HG02642 (cell line): ENCODE measurements around the gene GNAL.

Source experiments
- ATAC-seq: cut with Tn5 transposase; IDR thresholded peaks from one replicate; pipeline ENCODE4 v1.9.1; 2021; ENCODE audit warnings: mild to moderate bottlenecking; ENCODE audit not compliant: unreplicated experiment, poor library complexity

Gene GNAL

DNA sequence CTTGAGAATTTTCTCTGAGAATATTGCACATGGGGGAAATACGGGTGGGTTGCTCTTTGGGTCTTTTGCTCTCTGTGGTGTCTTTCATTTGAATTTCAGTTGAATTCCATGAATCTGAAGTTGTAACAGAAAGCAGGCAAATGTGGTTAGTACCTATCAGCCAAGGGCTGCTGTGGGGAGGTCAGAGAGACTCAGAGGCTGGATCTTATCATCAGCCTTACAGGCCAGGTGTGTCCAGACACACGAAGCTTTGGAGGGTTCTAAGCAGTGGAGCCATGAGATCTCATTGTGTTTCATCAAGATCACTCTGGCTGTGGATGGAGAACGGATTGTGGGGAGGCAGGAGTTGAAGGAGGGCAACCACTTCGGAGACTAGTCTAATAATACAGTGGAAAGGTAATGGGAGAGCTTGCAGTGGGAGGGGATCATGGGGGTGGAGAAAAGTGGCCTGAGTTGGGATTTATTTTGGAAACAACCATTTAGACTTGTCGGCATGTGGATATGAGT is 68.1 kb downstream of the GNAL start:
- no peak for ATAC-seq

DNA sequence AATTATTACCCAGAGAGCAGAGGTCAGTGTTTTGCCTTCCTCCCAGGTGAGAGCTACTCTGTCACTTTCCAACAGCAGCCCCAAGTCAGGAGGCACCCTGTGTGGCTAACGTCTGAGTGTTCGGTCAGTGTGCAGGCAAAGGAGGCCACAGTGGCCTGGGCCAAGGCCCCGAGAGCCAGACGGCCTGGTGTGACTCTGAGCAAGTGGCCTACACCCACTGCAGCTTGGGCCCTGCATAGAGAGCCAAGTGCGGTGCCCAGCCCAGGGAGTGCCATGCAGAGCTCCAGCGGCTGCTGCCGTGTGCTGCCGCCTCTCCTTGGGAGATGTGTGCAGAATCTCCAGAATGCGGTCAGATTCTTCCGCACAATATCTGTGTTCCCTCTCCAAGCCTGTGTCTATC is 70.4 kb downstream of the GNAL start:
- ATAC-seq: no peak

DNA sequence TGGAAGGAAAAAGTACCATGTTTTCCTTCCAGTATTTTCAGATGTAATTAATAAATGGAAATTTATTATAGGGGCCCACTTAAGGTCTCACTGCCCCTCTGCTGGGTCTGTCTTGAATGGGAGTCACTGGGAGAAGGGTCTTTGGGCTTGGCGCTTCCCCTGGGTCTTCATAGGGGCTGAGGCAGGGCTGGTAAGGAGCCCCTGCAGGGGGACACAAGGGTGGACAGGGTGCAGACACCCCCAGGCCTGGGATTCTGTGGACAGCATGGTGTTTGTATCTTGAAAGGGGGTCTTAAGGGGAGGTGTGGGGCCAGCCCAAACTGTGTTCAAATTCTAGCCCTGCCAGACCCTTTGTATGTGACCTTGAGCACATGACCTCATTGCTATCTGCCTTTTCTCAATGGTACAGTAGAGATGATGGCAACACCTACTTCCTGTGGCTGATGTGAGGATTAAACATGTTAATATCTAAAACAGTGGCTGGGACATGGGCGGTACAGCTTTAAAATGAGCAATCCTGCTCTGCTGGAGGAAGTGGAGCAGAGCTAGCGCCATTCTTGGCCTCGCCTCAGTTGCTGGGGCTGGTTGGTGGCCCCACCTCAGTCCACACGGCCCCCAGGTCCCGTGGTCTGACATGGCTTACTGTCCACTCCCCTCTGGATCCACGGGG is 71.6 kb downstream of the GNAL start:
- ATAC-seq: no peak

DNA sequence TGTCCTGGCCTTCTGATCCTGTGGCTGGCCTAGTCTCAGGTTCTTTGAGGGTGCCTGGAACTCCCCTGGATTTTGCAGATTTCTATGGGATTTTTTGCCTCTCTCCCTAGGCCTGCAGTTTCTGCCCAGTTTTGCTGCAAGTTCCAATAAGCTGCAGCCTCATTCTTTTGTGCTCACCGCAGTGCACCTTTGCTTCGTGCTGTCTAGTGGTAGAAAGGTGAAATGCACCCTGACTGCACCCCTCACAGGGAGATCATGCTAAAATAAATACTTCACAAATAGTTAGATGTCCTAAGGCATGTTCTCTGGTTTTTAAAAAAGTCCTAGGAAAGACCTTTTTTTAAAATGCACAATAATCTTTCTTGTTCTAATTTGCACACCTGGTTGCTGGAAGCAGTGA is 72.5 kb downstream of the GNAL start:
- no peak for ATAC-seq

DNA sequence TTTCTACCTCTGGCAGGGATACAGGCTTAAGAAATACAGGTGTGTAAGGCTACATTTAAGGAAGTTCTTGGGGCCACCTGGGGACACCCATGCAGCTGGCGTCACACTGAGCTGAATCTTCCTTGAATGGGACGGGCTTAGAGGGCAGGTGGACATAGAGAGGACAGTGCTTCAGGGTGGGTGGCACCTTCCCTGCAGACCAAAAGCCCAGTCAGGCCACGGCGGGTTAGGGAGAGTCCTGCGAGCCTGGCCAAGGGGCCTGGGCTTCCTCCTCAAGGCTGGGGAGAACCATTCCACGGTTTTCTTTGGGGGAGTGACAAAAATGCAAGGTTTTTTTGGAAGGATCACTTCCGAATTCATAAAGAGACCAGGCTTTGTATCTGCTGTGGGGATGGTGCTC is 73.4 kb downstream of the GNAL start:
- no peak for ATAC-seq

DNA sequence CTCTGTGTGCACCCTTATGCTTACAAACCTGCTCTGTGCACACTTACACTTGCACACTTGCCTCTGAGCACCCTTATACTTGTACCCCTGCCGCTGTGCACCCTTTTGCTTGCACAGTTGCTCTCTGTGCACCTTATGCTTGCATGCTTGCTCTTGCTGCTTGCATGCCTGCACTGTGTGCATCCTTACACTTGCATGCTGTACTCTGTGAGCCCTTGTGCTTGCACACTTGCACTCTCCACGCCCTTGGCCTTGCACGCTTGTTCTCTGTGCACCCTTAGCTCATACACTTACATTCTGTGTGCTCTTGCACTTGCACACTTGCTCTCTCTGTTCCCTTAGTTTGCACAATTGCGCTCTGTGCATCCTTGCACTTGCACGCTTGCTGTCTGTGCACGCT is 78.3 kb downstream of the GNAL start:
- no peak for ATAC-seq

DNA sequence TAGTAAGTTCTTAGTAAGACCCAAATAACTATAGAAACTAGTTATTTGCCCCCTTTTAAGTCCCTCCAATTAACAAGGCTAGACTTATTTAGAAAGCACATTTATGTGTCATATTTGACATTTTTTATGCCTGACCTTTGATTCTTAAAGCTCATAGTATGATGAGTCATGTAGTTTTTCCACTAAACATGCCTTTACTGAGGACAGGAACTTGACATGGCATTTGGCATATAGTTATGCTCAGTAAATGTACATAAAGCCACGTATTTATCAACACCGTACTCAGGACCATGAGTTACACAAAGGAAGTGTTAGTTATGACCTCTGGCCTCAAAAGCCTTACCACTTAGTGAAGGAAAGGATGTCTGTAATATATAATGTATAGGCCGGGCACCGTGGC is 78.9 kb downstream of the GNAL start:
- ATAC-seq: no peak

DNA sequence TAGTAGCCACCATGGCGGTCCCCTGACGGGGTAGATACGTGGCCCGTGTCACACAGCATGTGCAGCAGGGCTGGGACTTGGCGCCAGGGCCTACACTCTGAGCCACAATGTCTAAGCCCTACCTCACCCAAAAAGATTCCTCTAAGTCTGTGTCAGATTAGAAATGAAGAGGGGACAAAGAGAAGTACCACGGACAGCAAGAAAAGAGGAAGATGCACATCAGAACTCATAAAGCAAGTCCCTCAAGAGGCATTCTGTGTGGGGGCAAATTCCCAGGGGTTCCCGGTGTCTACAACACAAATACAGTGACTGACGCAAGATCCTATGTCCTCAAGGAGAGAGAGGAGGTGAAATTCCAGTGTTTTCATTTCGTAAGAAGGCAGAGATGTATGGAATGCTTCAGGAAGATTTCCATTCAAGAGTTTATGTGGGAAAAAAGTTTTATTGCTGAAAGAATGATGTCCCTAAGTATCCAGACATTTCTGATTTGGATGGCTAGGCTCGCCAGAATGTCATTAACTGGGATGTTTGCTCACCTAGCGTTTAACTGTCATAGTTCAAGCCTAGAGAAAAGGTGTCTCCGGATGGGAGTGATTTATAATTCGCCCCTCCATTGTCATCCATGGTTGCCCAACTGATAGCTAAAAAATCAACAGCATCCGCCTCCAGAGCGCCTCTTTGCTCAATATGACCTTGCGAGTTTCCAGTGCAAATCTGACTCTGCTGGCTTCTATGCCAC is 86.5 kb downstream of the GNAL start:
- no peak for ATAC-seq

DNA sequence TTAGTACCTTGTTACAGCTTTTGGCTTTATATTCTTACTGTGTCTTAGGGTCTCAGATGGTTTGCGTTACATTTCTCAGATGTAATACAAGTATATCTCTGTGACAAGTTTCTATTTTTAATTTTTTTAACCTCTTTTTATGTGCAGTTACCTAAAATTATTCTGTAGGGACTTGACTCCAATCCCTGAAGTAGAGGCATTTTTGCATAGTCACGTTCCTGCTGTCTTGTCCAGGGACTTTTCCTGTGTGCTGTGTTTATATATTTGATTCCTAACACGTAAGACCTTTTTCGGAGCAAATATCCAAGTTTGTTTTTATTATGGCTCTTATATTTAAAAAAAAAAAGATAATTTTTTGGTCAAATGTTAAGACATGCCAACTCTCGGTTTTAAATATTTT is 91.0 kb downstream of the GNAL start:
- ATAC-seq: no peak

DNA sequence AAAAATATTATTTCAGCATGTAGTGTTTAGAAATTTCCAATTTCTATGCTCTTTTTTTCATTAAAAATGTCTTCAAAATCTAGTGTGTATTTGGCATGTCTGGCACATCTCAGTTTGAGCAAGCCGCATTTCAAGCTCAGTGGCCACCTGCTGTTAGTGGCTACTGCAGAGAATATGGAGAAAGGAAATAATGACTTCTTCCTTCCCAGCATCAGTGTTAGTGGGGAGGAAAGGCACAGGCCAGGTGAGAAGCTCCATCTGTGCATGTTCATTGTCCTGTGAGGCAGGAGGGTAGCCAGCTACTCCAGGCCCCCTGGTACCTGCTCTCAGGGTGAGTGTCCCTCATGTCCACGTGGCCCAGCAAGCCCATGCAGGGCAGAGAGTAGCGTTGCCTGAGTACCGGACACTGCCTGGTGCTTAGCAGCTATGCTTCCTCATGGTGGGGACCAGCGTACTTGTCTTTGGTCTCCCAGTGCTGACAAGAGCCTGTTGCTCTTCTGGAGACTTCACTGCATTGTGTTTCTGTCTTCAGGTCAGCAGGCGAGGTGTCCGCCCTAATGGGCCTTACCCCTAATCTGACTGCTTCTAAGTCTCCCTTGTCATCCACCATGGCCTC is 94.8 kb downstream of the GNAL start:
- ATAC-seq: no peak

DNA sequence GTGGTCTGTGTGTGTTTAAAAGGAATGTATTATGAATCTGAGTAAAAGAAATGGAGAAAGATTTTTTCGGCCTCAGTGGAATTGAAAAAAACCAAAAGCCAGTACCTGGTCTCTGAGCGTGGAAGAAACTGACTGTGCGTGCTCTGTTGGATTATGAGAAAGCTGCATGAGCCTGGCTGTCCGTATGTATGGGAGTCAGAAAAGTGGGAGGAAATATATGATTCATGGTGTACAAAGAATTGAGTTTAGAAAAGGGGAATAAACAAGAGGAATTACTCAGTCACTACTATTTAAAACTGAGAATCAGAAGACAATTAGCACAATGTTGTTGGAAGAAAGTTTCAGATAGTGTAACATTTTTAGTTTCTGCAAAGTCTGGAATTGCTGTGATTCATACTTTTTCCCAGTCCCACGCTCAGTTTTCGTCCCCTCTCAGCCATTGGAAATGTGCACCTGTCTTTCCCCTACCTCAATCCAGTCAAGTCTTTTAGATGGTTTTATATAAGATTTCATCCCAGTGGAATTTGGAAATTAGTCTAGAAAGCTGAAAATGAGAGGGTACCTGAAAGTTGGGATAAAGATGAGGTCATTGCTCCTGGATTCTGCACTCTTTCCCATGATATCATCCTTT is 95.7 kb downstream of the GNAL start:
- ATAC-seq: no peak

DNA sequence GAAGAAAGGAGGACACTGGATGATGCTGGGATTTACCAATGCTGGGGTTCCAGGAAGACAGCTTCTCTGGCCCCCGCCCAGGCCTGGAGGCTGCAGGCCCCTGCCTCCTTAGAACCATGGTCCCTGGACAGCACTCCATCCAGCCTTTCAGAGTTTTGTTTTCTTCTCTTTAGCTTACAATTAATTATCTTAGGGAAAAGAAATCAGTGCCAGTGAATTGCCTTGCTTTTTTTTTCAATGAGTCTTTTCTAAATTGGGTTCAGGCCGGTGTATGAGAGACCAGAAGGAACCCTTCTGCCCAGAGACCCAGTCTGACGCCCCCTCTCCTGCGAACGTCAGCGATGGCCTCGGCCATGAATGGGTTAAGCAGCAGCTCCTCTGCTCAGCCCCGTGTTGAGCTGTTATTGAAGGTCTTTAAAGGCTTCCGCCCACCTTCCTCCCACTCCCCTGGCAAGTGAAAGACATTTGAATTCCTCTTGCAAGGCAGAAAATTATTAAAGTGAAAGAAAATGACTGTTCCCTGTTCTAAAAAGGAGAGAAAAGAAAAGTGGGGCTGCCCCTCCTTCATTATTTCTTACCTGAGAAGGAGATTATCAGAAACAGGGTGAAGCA is 96.5 kb downstream of the GNAL start:
- ATAC-seq: no peak

DNA sequence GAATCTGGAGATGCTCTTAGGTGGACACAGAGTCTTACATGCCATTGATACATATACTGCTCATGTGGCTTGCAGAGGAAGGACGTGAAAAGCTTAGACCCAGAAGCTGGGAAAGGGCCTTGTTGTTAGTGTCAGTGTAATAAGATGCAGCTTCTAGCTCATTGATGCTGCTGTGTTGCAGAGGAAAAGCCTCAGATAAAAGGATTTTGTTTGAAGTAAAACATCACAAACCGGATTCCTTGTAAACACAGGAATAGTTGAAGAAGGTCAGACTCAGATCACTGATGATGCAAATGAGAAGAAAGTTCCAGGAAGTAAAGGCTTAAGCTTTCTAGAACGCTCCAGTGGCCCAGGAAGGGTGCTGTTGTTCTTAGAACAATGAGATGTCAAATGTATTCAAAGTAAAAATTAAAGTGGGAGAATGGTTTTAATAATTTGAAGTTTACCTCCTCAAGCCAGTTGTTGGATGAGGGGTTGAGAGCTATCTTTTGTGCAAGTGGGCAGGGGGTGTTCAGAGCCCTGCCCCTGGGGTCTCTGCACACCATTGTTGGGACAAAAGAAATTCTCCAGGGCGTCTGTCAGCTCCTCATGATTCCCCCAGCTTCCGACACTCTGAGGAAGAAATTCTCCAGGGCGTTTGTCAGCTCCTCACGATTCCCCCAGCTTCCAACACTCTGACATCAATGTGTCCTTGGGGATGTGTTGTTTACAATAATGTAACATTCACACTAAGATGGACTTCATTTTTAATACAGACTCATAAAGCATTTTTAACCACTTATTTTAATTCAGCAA is 100.8 kb downstream of the GNAL start:
- ATAC-seq: no peak

DNA sequence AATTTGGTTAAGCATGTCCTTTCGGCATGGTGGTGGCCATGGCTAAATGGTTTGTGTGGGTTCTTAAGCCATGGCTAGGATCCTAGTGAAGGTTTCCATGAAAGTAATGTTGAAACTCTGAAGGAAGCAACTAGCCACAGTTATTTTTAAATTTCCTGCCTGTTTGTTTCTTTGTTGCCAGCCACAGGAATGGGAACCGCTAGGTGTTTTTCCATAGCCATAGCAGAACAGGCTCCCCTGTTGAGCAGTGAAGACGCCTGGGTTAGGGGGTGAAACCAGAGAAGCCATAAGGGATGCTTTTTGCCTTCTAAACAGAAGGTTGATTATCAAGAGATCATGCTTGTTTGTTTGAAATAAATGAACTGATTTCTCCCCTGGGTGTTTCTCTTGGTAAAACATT is 102.1 kb downstream of the GNAL start:
- ATAC-seq: no peak

DNA sequence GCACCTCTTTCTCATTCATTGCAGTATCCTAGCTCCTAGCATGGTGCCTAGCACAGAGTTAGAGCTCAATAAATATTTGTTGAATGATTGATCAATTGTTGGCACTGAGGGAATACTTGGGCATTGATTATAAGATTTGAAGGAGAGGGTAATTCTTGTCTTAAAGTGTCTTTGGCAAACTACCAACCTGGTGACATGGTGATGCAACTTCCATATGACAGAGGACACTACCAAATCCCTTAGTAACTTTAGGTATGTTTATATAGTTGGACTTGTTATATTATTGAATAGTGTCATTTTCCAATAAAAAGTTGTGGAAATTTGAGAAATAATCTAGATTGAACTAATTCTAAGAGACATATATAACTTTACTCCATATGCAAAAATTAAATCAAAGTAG is 103.6 kb downstream of the GNAL start:
- ATAC-seq: no peak

DNA sequence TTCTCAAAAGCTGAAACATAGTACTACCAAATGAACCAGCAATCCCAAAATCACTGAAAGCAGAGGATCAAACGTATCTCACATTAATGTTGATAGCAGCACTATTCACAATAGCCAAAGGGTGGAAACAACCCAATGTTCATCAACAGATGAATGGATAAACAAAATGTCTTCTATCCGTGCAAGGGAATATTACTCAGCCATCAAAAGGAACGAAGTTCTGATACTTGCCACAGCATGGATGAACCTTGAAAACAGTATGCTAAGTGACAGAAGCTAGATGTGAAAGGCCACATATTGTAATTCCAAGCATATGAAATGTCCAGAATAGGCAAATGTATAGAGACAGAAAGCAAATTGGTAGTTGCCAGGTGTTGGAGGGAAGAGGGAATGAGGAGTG is 105.1 kb downstream of the GNAL start:
- ATAC-seq: no peak

DNA sequence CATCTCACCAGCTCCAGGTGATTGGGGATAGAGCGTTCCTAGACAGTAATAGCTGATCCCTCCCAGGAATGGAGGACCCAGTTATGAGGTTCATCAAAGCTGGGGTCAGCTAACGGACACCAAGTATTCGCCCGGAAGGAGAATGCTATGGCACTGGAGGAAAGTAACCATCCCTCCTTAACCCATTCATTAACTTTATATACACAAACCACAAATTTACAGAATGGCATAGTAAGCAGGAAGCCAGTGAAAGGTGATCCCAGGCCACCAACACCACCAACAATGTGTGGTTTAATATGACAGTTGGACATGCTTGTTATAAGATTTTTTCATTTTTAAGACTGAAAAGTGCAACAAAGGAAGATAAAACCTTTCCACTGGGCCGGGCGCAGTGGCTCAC is 106.9 kb downstream of the GNAL start:
- no peak for ATAC-seq

DNA sequence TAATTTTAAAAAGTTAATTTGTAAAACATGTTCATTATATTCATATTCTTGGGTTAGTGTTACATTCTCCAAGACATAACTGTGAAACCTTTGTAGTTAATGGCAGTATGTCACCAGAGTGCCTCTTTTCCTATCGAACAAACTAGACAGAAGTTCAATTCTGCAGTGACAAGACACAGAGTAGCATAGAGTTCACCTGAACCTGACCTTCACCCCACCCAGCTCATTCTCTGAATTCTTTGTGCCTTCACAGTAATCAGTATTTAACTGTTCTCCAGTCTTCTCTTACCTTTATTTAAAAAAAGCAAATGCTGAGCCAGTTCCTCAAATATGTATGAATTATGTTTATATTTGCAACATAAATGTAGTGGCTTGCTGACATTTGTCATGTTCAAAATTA is 109.2 kb downstream of the GNAL start:
- ATAC-seq: no peak

DNA sequence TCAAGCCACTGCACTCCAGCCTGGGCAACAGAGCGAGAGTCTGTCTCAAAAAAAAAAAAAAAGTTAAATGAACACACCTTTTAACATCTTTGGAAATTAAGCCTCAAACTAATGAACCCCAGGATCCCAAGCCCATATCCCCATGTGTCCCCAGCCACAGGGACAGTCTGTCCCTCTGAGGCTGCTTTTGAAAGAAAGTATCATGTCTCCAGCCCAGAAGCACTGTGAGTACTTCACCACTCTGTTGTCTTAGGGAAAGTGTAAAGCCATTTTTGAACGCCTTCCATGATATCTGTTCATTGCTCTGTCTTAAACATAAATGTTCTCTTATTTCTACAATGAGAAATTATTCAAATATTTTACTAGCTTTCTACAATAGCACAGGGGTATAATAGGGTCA is 110.0 kb downstream of the GNAL start:
- ATAC-seq: no peak
